HEK293T (cell line): ENCODE data around the gene ANKLE1.

Experiments
- CTCF ChIA-PET: fragments of 350-600 bp; formaldehyde crosslinking; extraction: SDS; loops from one replicate; lab custom pipeline; 2021; ENCODE audit warnings: antibody characterized with exemption, inconsistent platforms; lab: Yijun Ruan, JAX
- POLR2A ChIA-PET: fragments of 350-600 bp; formaldehyde crosslinking; extraction: SDS; loops from one replicate; lab custom pipeline; 2020; ENCODE audit warnings: antibody characterized with exemption, inconsistent platforms; lab: Yijun Ruan, JAX
- DNase-seq: peaks from one replicate; pipeline ENCODE4 v3.0.0; 2012; ENCODE audit warnings: mixed read lengths; ENCODE audit errors: extremely low spot score
- ARNT ChIP-seq: fragments of 450-650 bp; IDR thresholded peaks from 2 replicates; pipeline ENCODE4 v1.6.1; 2017; ENCODE audit warnings: mild to moderate bottlenecking
- BHLHE40 ChIP-seq: fragments of 450-650 bp; IDR thresholded peaks from 2 replicates; pipeline ENCODE4 v1.6.1; 2016; ENCODE audit warnings: mild to moderate bottlenecking, moderate library complexity, borderline replicate concordance
- CTBP1 ChIP-seq: fragments of 450-650 bp; IDR thresholded peaks from 2 replicates; pipeline ENCODE4 v1.6.1; 2016; ENCODE audit warnings: borderline replicate concordance
- ELF4 ChIP-seq: fragments of 450-650 bp; IDR thresholded peaks from 2 replicates; pipeline ENCODE4 v1.6.1; 2017; ENCODE audit warnings: antibody characterized with exemption
- FOXA1 ChIP-seq: fragments of 450-650 bp; IDR thresholded peaks from 2 replicates; pipeline ENCODE4 v1.6.1; 2016; ENCODE audit warnings: mild to moderate bottlenecking
- FOXK2 ChIP-seq: fragments of 450-650 bp; IDR thresholded peaks from 2 replicates; pipeline ENCODE4 v1.6.1; 2016; ENCODE audit warnings: mild to moderate bottlenecking
- FOXM1 ChIP-seq: fragments of 450-650 bp; IDR thresholded peaks from 2 replicates; pipeline ENCODE4 v1.6.1; 2017; ENCODE audit warnings: mild to moderate bottlenecking, borderline replicate concordance
- HDGF ChIP-seq: fragments of 450-650 bp; IDR thresholded peaks from 2 replicates; pipeline ENCODE4 v1.6.1; 2017; ENCODE audit warnings: antibody characterized with exemption, borderline replicate concordance
- L3MBTL2 ChIP-seq: fragments of 450-650 bp; conservative IDR thresholded peaks from 2 replicates; pipeline ENCODE4 v1.6.1; 2016; ENCODE audit warnings: mild to moderate bottlenecking
- LEF1 ChIP-seq: fragments of 450-650 bp; IDR thresholded peaks from 2 replicates; pipeline ENCODE4 v1.6.1; 2017; ENCODE audit warnings: mild to moderate bottlenecking, borderline replicate concordance
- NFRKB ChIP-seq: fragments of 450-650 bp; IDR thresholded peaks from 2 replicates; pipeline ENCODE4 v1.6.1; 2016; ENCODE audit warnings: mild to moderate bottlenecking, moderate library complexity
- SP1 ChIP-seq: fragments of 450-650 bp; IDR thresholded peaks from 2 replicates; pipeline ENCODE4 v1.6.1; 2017
- SUZ12 ChIP-seq: fragments of 450-650 bp; IDR thresholded peaks from 2 replicates; pipeline ENCODE4 v1.6.1; 2016; ENCODE audit warnings: mild to moderate bottlenecking
- TARDBP ChIP-seq: fragments of 450-650 bp; IDR thresholded peaks from 2 replicates; pipeline ENCODE4 v1.6.1; 2016
- ZNF384 ChIP-seq: fragments of 450-650 bp; IDR thresholded peaks from 2 replicates; pipeline ENCODE4 v1.6.1; 2016
- TF ChIP-seq, protein P1 (sequence below): fragments of 450-650 bp; IDR thresholded peaks from 2 replicates; pipeline ENCODE4 v1.6.1; 2016

The ANKLE1 gene

DNA sequence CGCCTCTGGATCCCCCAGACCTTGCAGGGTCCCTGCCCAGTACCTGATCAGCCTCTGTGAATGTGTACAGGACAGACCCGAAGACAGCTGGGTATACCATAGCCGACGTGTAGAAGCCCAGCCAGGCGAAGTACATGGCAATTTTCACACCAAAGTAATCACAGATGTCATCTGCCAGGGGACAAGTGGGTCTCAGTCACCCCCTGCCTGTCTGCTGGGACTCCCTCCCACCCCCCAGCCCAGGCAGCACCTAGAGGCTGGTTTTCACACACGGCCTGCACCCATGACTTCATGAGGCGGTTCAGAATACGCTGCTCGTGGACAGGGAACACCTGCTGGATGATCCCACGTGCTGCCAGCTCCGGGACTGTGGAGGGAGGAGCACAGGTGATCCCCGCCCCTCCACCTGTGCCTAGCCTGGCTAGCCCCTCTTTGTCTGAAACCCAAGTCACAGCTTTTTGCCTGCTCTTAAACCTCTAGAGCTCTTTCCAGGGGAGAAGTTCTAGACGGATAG, 49.4 kb downstream of the ANKLE1 start:
- POLR2A ChIA-PET: interaction anchor here (9.3 kb wide), 1 partner anchor 23 kb away, joined by 107 read pairs; the partner anchor contains the start of genes DDA1 and MRPL34
- CTCF ChIA-PET: interaction anchor here (0.5 kb wide), 1 partner anchor 11 kb away, joined by 3 read pairs; no protein-coding TSS in a partner anchor

DNA sequence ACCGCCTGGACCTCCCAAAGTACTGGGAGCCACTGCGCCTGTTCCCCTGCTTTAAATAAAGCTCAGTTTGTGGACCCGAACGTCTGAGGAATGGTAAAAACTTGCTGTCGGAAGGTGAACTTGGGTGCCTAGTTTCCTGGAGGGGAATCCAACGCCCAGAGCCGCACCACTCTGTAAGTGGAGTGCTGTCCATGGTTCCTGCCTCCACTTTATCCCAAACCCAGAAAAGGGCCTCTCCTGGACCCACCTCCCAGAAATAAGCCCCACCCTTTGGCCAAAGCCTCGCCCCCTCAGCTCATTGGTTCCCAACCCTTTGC, 50.6 kb downstream of the ANKLE1 start:
- TF ChIP-seq HDGF (no peak; the same call in 1 of the 2 replicates), SP1 (no peak), FOXA1 (no peak), NFRKB (no peak), ZNF384 (no peak), BHLHE40 (no peak), CTBP1 (no peak), TARDBP (no peak), L3MBTL2 (no peak), FOXK2 (no peak), FOXM1 (no peak), SUZ12 (no peak), ARNT (no peak), LEF1 (no peak)
- TF ChIP-seq, protein P1, sequence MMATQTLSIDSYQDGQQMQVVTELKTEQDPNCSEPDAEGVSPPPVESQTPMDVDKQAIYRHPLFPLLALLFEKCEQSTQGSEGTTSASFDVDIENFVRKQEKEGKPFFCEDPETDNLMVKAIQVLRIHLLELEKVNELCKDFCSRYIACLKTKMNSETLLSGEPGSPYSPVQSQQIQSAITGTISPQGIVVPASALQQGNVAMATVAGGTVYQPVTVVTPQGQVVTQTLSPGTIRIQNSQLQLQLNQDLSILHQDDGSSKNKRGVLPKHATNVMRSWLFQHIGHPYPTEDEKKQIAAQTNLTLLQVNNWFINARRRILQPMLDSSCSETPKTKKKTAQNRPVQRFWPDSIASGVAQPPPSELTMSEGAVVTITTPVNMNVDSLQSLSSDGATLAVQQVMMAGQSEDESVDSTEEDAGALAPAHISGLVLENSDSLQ: no peak
- POLR2A ChIA-PET: interaction anchor here (0.6 to 9.3 kb wide), 8 partner anchors 9 to 601 kb away, joined by 3 to 107 read pairs (median 6); partner anchors contain the start of genes DDA1, MRPL34 and USE1
- CTCF ChIA-PET: interaction anchor here (1.1 to 2.0 kb wide), 2 partner anchors 27 to 39 kb away, joined by 5 to 6 read pairs; partner anchors contain the start of gene MRPL34
- DNase-seq: no peak

More for the DNA sequence above, 49.4 kb downstream of the ANKLE1 start:
- no peak for TF ChIP-seq ELF4
- no peak for TF ChIP-seq L3MBTL2
- no peak for TF ChIP-seq ARNT
- TF ChIP-seq FOXM1: no peak
- TF ChIP-seq, protein P1: no peak
- TF ChIP-seq BHLHE40: no peak
- no peak for TF ChIP-seq CTBP1
- TF ChIP-seq ZNF384: no peak
- TF ChIP-seq SP1: no peak
- TF ChIP-seq HDGF: no peak
- no peak for TF ChIP-seq LEF1
- TF ChIP-seq FOXA1: no peak
- DNase-seq: no peak

DNA sequence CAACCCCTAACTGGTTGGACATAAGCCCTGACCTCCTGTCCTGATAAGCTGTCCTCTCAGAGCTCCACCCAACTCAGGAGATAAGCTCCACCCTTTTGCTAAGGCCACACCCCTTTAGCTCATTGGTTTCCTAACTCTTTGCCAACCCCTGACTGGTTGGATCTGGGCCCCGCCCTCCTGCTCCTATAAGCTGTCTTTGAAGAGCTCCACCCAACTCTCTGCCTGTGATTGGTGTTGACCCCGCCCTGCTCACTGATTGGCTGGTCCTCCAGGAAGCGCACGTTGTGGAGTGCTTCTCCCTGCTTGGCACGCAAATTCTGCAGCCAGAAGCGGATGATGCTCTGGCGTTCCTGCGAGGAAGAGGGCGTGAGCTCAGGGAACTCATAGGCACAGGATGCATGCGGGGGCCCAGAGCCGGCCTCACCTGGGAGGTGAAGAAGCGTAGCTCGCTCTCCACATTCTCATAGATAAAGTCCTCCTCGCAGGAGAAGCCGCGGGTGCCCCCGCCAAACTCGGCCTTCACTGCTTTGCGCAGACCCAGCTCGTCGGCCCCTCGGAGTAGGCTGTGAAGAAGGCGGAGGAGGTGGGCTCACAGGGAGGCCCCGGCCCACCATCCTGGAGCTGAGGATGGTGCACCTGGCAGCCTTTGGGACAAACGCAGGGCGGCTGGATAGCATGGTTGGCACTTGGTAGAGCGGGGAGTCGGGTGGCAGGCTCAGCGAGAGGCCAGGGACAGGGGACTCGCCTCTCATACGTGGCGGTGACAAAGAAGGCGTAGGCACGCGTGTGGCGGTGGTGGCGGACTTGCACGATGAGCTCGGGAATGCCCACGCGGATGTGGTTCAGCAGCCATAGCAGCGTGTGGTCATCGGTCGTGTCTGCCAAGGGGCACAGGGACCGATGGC, 51.2 kb downstream of the ANKLE1 start:
- POLR2A ChIA-PET: interaction anchor here (0.6 to 9.3 kb wide), 11 partner anchors 8 to 601 kb away, joined by 3 to 107 read pairs (median 4); partner anchors contain the start of genes DDA1, MRPL34 and USE1
- TF ChIP-seq, protein P1: peak; percentile 83
- TF ChIP-seq LEF1 (no peak), NFRKB (no peak), CTBP1 (no peak), FOXK2 (no peak), SP1 (peak; percentile 93), FOXM1 (no peak), BHLHE40 (no peak), ZNF384 (no peak), TARDBP (no peak), FOXA1 (no peak), ELF4 (no peak; the same call in 1 of the 2 replicates), L3MBTL2 (peak; percentile 31), SUZ12 (no peak), ARNT (no peak), HDGF (peak; percentile 100)
- CTCF ChIA-PET: interaction anchor here (1.1 to 2.0 kb wide), 2 partner anchors 28 to 40 kb away, joined by 5 to 6 read pairs; partner anchors contain the start of gene MRPL34
- peak; percentile 95 for DNase-seq

DNA sequence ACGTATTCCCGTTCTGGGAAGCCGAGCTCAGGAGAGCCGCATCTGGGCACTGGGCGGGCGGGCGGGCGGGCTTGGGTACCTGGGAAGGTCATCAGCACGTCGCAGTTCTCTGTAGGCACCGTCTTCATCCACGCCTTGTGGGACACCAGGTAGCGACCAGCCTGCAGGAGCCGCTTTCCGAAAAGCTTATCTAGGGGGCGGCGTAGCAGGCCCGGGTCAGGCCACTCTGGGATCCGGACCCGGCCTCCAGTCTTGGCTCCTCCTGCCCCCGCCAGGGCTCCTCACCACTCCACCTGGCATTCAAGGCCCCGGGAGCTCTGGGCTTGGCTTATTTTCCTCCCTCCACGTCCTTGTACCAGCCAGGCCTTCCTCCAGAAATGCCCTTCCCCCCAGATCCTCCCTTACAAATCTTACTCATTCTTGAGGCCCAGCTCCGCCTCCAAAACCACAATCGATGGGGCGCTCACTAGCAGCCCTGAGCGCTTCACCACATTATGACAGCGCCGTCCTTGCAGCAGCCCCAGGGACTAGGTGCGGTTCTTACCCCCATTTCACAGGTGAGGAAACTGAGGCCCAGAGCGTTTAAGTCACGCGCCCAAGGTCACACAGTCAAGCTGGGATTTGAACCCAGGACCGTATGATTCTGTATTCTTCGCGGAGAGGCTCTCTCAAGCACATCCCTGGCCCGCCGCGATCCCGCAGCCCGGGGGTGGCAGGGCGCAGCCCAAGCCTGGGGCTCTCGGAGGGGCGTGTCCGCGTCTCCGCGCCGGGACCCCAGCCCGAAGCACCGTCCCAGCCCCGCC, 52.1 kb downstream of the ANKLE1 start:
- CTCF ChIA-PET: interaction anchor here (1.5 to 2.0 kb wide), 2 partner anchors 29 to 60 kb away, joined by 4 to 6 read pairs; partner anchors contain the start of genes CCDC194 and MRPL34
- POLR2A ChIA-PET: interaction anchor here (1.1 to 9.3 kb wide), 6 partner anchors 9 to 118 kb away, joined by 3 to 107 read pairs (median 6); partner anchors contain the start of genes DDA1, MRPL34 and USE1
- no peak for DNase-seq
- TF ChIP-seq SUZ12: no peak
- no peak for TF ChIP-seq CTBP1
- no peak for TF ChIP-seq FOXM1
- no peak for TF ChIP-seq SP1
